GM18508 (cell line): ENCODE data around the gene PHF2.

ENCODE experiments used
- ATAC-seq: cut with Tn5 transposase; IDR thresholded peaks from one replicate; pipeline ENCODE4 v1.9.1; 2021; ENCODE audit warnings: moderate number of reproducible peaks; ENCODE audit not compliant: insufficient read depth, unreplicated experiment

PHF2 gene

GRCh38 chr9:93726147-93726546 is 149.8 kb downstream of the PHF2 start:
- ATAC-seq, result no peak
